WERI-Rb-1 (cell line): ENCODE measurements around the gene WFDC5.

Experiments
- DNase-seq: peaks from one replicate; pipeline ENCODE4 v3.0.0-alpha.2; 2020
- H3K27ac ChIP-seq: fragments of 250-450 bp; sonication (Bioruptor Pico); 2 replicates; pipeline ENCODE4 v1.5.1; 2020; ENCODE audit warnings: mild to moderate bottlenecking, moderate library complexity
- H3K27me3 ChIP-seq: fragments of 250-450 bp; sonication (Bioruptor Pico); 2 replicates; pipeline ENCODE4 v1.5.1; 2021; ENCODE audit warnings: mild to moderate bottlenecking, low read depth, moderate library complexity; ENCODE audit not compliant: insufficient read depth, severe bottlenecking
- H3K36me3 ChIP-seq: fragments of 250-450 bp; sonication (Bioruptor Pico); 2 replicates; pipeline ENCODE4 v1.5.1; 2020; ENCODE audit warnings: mild to moderate bottlenecking, moderate library complexity
- H3K4me3 ChIP-seq: 2 replicates; pipeline ENCODE4 v1.5.1; 2011; ENCODE audit warnings: low read depth, mild to moderate bottlenecking, control low read depth, low read length
- H3K9me3 ChIP-seq: fragments of 250-450 bp; sonication (Bioruptor Pico); 2 replicates; pipeline ENCODE4 v1.5.1; 2021; ENCODE audit warnings: mild to moderate bottlenecking, moderate library complexity; ENCODE audit not compliant: severe bottlenecking
- TF ChIP-seq, protein P1 (sequence below): IDR thresholded peaks from 2 replicates; pipeline ENCODE4 v1.5.1; 2011; ENCODE audit warnings: low read depth, mild to moderate bottlenecking, control low read depth, inconsistent platforms, low read length

The WFDC5 gene

DNA sequence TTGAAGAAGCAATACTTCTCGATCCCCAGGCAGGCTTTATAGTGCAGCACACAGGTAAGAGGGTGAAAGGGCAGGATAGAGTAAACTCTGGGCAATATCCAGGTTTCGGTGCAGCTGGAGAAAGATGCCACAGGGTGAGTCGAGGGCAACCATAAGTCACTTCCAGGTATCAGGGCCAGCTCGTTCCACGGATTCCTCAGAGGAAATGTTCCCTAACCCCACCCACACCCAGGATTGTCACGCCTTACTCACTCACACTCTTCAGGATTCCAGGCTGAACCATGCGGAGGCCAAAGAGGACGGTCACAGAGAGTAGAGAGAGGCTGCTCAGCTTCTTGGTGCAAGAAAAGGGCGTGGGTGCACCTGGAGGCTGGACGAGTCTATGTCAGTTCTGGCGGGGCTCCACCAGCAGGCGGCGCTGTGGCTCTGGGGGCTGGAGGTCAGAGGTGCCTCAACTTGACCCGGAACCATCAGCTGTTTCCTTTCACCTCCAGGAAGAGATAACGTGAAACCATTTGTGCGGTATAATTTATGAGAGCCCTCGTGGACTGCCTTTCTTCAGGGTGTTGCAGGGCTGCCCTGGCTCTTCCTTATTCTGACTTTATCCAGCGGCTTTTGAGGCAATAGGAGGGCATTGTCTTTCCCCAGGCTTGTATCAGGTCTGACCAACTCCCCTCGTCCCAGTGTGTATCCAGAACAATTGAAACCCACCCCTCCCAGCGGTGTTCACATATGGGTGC lies 23.8 kb upstream of the WFDC5 start:
- H3K4me3 ChIP-seq: no peak overlapping the region
- H3K9me3 ChIP-seq: no peaks in the 10 kb centered on the region
- no peaks in the 10 kb centered on the region for H3K36me3 ChIP-seq
- H3K27me3 ChIP-seq: no peaks in the 10 kb centered on the region
- H3K27ac ChIP-seq: peak overlapping the region; percentile 18; the same call in 1 of the 2 replicates
- DNase-seq: peak; percentile 75
- TF ChIP-seq, protein P1, sequence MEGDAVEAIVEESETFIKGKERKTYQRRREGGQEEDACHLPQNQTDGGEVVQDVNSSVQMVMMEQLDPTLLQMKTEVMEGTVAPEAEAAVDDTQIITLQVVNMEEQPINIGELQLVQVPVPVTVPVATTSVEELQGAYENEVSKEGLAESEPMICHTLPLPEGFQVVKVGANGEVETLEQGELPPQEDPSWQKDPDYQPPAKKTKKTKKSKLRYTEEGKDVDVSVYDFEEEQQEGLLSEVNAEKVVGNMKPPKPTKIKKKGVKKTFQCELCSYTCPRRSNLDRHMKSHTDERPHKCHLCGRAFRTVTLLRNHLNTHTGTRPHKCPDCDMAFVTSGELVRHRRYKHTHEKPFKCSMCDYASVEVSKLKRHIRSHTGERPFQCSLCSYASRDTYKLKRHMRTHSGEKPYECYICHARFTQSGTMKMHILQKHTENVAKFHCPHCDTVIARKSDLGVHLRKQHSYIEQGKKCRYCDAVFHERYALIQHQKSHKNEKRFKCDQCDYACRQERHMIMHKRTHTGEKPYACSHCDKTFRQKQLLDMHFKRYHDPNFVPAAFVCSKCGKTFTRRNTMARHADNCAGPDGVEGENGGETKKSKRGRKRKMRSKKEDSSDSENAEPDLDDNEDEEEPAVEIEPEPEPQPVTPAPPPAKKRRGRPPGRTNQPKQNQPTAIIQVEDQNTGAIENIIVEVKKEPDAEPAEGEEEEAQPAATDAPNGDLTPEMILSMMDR: peak; percentile 91

DNA sequence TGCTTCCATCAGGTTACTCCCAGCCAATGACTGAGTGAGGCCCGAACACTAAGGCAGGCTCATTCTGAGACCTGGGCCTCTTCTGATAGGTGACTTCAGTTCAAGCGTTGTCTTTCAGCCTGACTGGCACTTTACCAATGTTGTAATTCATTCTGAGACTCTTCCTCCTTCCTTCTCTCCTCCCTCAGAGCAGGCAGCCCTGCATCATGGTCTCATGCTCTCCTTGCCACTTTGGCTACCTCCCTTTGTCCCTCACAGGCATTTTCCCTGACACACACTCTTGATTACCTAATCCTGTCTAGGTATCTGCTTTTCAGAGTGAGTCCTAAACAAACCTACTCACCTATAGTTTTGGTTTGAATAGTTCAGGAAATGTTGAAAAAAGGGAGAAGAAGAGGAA lies 21.9 kb upstream of the WFDC5 start:
- TF ChIP-seq, protein P1: no peak
- H3K4me3 ChIP-seq: no peak overlapping the region
- H3K27ac ChIP-seq: no peak overlapping the region
- H3K9me3 ChIP-seq: no peaks in the 10 kb centered on the region
- no peaks in the 10 kb centered on the region for H3K36me3 ChIP-seq
- no peaks in the 10 kb centered on the region for H3K27me3 ChIP-seq
- no peak for DNase-seq

DNA sequence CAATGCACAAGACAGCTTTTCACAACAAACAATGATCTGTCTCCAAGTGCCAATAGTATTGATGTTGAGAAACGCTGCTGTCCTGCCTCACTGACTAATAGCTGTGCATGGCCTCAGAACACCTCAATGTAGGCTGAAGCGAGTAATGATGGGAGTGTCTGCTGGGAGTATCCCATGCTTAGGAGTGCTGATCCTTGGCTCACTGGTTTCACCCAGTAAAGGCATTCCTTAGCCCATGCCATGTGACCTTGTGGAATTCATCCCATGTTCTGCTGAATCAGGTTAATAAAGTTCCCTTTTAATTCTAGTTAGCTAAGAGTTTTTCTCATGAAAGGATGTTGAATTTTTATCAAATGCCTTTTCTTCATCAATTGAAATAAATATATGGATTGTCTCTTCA lies 13.1 kb upstream of the WFDC5 start:
- Histone ChIP-seq H3K36me3 (no peaks in the 10 kb centered on the region), H3K4me3 (no peak overlapping the region), H3K27me3 (no peaks in the 10 kb centered on the region), H3K27ac (no peak overlapping the region), H3K9me3 (no peaks in the 10 kb centered on the region)
- TF ChIP-seq, protein P1: no peak
- DNase-seq: no peak

DNA sequence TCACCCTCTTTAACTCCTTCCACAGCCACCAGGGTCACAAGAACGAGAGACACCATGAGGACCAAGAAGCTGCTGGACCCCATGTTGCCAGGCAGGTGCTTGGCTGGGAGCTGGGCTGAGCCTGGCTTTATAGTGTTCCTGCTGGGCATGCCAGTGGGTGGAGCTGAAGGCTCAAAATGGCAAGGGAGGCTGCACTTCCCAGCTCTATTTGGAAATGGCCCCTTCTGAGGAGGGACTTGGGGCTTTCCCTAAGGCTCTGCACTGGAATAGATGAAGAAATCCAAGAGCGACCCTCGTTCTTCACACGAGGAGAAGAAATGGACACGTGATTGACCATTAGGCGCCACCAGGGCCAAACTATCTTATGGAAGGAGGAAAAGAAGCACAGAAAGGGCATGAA lies 9.4 kb upstream of the WFDC5 start, which contains the start of gene WFDC12:
WFDC12 (minus strand) TSS at position 101 of the 400 bp plus-strand sequence; CDS start at position 83, 18 bp downstream.
- Histone ChIP-seq H3K27me3 (no peaks in the 10 kb centered on the region), H3K27ac (no peak within 1 kb of the TSS), H3K9me3 (no peaks in the 10 kb centered on the region), H3K4me3 (no peak within 1 kb of the TSS), H3K36me3 (no peaks in the 10 kb centered on the region)
- DNase-seq: no peak
- TF ChIP-seq, protein P1: no peak

DNA sequence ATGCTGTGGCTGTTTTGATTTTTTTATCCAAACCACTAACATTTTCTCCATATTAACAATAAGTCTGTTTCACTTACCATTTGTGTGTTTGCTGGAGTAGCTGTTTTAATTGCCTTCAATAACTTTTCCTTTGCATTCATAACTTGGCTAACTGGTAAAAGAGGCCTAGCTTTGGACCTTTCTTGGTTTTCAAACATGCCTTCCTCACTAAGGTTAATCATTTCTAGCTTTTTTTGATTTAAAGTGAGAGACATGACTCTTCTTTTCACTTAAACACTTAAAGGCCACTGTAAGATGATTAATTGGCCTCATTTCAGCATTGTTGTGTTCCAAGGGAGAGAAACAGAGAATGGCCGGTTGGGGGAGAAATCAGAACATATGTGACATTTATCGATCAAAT lies 6.4 kb upstream of the WFDC5 start:
- DNase-seq: no peak
- Histone ChIP-seq H3K27ac (no peak overlapping the region), H3K27me3 (no peaks in the 10 kb centered on the region), H3K36me3 (no peaks in the 10 kb centered on the region), H3K4me3 (no peak overlapping the region), H3K9me3 (no peaks in the 10 kb centered on the region)
- TF ChIP-seq, protein P1: no peak
